Vagina (tissue), 2 donors: ENCODE results near the gene NPTXR.

Experiments
- POLR2A ChIP-seq, 2 donors: fragments of 450-650 bp; IDR thresholded peaks; one replicate each; pipeline ENCODE4 v1.6.1; 2017; ENCODE audit warnings: antibody characterized with exemption in 2 of 2, mild to moderate bottlenecking in 2 of 2, moderate library complexity in 2 of 2
- POLR2AphosphoS5 ChIP-seq, 2 donors: sonication (generic); formaldehyde crosslinking; IDR thresholded peaks; one replicate each; pipeline ENCODE4 v1.9.0; 2017; ENCODE audit warnings: antibody characterized with exemption in 2 of 2, mild to moderate bottlenecking in 2 of 2, low read depth in 1 of 2; ENCODE audit not compliant: insufficient read depth in 1 of 2
- TF ChIP-seq, protein P1 (sequence below), 3 experiments: fragments of 450-650 bp in 2 of 3; fragments of 200-600 bp in 1 of 3; sonication (generic) in 1 of 3; IDR thresholded peaks; one replicate each; pipeline ENCODE4 v1.5.1; 2017 to 2019; ENCODE audit warnings: antibody characterized with exemption in 3 of 3, mild to moderate bottlenecking in 2 of 3, moderate library complexity in 2 of 3

- TF ChIP-seq, protein P1, sequence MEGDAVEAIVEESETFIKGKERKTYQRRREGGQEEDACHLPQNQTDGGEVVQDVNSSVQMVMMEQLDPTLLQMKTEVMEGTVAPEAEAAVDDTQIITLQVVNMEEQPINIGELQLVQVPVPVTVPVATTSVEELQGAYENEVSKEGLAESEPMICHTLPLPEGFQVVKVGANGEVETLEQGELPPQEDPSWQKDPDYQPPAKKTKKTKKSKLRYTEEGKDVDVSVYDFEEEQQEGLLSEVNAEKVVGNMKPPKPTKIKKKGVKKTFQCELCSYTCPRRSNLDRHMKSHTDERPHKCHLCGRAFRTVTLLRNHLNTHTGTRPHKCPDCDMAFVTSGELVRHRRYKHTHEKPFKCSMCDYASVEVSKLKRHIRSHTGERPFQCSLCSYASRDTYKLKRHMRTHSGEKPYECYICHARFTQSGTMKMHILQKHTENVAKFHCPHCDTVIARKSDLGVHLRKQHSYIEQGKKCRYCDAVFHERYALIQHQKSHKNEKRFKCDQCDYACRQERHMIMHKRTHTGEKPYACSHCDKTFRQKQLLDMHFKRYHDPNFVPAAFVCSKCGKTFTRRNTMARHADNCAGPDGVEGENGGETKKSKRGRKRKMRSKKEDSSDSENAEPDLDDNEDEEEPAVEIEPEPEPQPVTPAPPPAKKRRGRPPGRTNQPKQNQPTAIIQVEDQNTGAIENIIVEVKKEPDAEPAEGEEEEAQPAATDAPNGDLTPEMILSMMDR (IDR thresholded peaks at IDR 0.05) = no peak
- TF ChIP-seq POLR2AphosphoS5 (IDR thresholded peaks at IDR 0.05; ENCODE audit: insufficient read depth in 1 of 2, low read depth in 1 of 2) (no peak), POLR2A (IDR thresholded peaks at IDR 0.05) (no peak)
Observed at GRCh38 chr22:38832005-38832978, 11.5 kb downstream of the NPTXR start.
